H9 (cell line): ENCODE data around the gene MRAS. TPM values are rescaled to one million over a fixed set of nuclear protein-coding genes. Genes with fewer than 3 reads are reported as not detected.

Source experiments
- total RNA-seq: library from RNA; stranded (reverse); gene quantifications from 2 replicates; pipeline ENCODE4 v1.2.1, GENCODE V29; 2021

Gene MRAS
- total RNA-seq, 1 experiment from 2014 or later = 10.9 TPM

Other genes with a start within 250 kb of the MRAS start
- gene DZIP1L, start 233.0 kb upstream of the MRAS start, total RNA-seq = 9.2 and 10.4 TPM in 2 replicates
- gene A4GNT, start 216.2 kb upstream of the MRAS start, total RNA-seq = not detected in 2 replicates
- gene DBR1, start 173.7 kb upstream of the MRAS start, total RNA-seq = 20.8 and 21.6 TPM in 2 replicates
- gene ARMC8, start 161.3 kb upstream of the MRAS start, total RNA-seq = 54.7 and 63.6 TPM in 2 replicates
- not detected in 2 replicates for gene NME9, start 18.7 kb upstream of the MRAS start, total RNA-seq
- 5.9 and 6.3 TPM in 2 replicates for gene ESYT3, start 86.0 kb downstream of the MRAS start, total RNA-seq
- gene CEP70, start 245.7 kb downstream of the MRAS start, total RNA-seq = 31.1 and 32.6 TPM in 2 replicates